Left cardiac atrium (tissue), 4 donors: ENCODE results near the gene SLC30A9. TPM values are rescaled to one million over a fixed set of nuclear protein-coding genes. Genes with fewer than 3 reads are reported as not detected.

Experiments
- ATAC-seq, 2 donors: fragments of 200-7000 bp; cut with Tn5 transposase; one replicate each; pipeline ENCODE4 v1.9.1; 2020; ENCODE audit warnings: mild to moderate bottlenecking in 2 of 2, moderate library complexity in 2 of 2
- DNase-seq: peaks from one replicate; pipeline ENCODE4 v3.0.0-alpha.2; 2020
- intact Hi-C, 2 donors: fragments of 100-400 bp; cut with DNase I; formaldehyde crosslinking; loops; one replicate each; pipeline versions ENCODE4 v1.14.1 to v1.15.1; 2022 to 2023
- long read RNA-seq: library from polyadenylated mRNA; unstranded; transcript quantifications from one replicate; pipeline ENCODE4 v2.0.0, GENCODE V29; 2021
- total RNA-seq, 2 donors: library from RNA; stranded (reverse); fragmentation: NEBNext Ultra II Directional; extraction: Animal tissue kit (Norgen Biotek cat#: 25700); gene quantifications; one replicate each; pipeline ENCODE4 v1.2.1, GENCODE V29; 2021
- donor health status: DM: no; HTN: yes; CAD: no.
- donor health status: DM: no; HTN: yes; CAD: no; lungs with severe emphysema.
- donor health status: DM: yes; HTN: yes; CAD: no.
- donor health status: Dilated cardiomyopathy.

Gene SLC30A9
- total RNA-seq = 10 to 100 TPM; 50.7 to 57.1 TPM
- long read RNA-seq, full-length matches to known transcripts = 104 of 123 reads
- long read RNA-seq, partial matches to known transcripts = 11 of 123 reads
- long read RNA-seq, other reads (novel, unspliced or antisense) = 8 of 123 reads

- intact Hi-C loops = no loop called here
- ATAC-seq (peak; percentile 99 to 100), DNase-seq (peak; percentile 96)
Observed at GRCh38 chr4:41990365-41991111, at the start of gene SLC30A9. Gene SLC30A9 (plus strand): TSS chr4:41990530. CDS start chr4:41990652, 122 bp downstream.

GRCh38 chr4:41940834-41941233 is 49.5 kb upstream of the SLC30A9 start:
- intact Hi-C loops = no loop called here
- ATAC-seq = no peak
- no peak for DNase-seq

- ATAC-seq (no peak), DNase-seq (no peak)
- intact Hi-C loops = no loop called here
Observed at GRCh38 chr4:41943506-41943905, 46.8 kb upstream of the SLC30A9 start.

- DNase-seq (no peak), ATAC-seq (no peak)
- intact Hi-C loops = no loop called here
Observed at GRCh38 chr4:41944089-41944488, 46.2 kb upstream of the SLC30A9 start.

GRCh38 chr4:41949531-41949930 is 40.8 kb upstream of the SLC30A9 start:
- ATAC-seq (no peak), DNase-seq (no peak)
- intact Hi-C loops = no loop called here

GRCh38 chr4:41957634-41958033 is 32.7 kb upstream of the SLC30A9 start:
- no peak for DNase-seq
- no peak for ATAC-seq
- intact Hi-C loops = no loop called here

GRCh38 chr4:41963105-41963504 is 27.2 kb upstream of the SLC30A9 start:
- ATAC-seq (no peak), DNase-seq (no peak)
- intact Hi-C loops = no loop called here

- intact Hi-C loops = no loop called here
- DNase-seq (no peak), ATAC-seq (no peak)
Observed at GRCh38 chr4:41964401-41964800, 25.9 kb upstream of the SLC30A9 start.

GRCh38 chr4:41967392-41967791 is 22.9 kb upstream of the SLC30A9 start:
- intact Hi-C loops = no loop called here
- DNase-seq (no peak), ATAC-seq (no peak)

- ATAC-seq (no peak), DNase-seq (no peak)
- intact Hi-C loops = no loop called here
Observed at GRCh38 chr4:41969671-41970070, 20.7 kb upstream of the SLC30A9 start.

GRCh38 chr4:41975341-41975740 is 15.0 kb upstream of the SLC30A9 start:
- intact Hi-C loops = no loop called here
- ATAC-seq (no peak), DNase-seq (no peak)

GRCh38 chr4:41976775-41977516 is 13.4 kb upstream of the SLC30A9 start:
- DNase-seq (no peak), ATAC-seq (no peak)
- intact Hi-C loops = no loop called here

- DNase-seq (no peak), ATAC-seq (no peak)
- intact Hi-C loops = no loop called here
Observed at GRCh38 chr4:41977709-41978108, 12.6 kb upstream of the SLC30A9 start.

GRCh38 chr4:41981456-41981855 is 8.9 kb upstream of the SLC30A9 start, which contains the start of gene DCAF4L1:
Gene DCAF4L1 (plus strand): TSS chr4:41981756. CDS start chr4:41981793, 37 bp downstream.
- DNase-seq (no peak), ATAC-seq (no peak)
- intact Hi-C loops = no loop called here

GRCh38 chr4:41982716-41983115 is 7.6 kb upstream of the SLC30A9 start:
- ATAC-seq = no peak
- no peak for DNase-seq
- intact Hi-C loops = no loop called here

GRCh38 chr4:41985151-41985550 is 5.2 kb upstream of the SLC30A9 start:
- no peak for DNase-seq
- no peak for ATAC-seq
- intact Hi-C loops = no loop called here

- ATAC-seq (peak; percentile 17 to 42), DNase-seq (no peak)
- intact Hi-C loops = no loop called here
Observed at GRCh38 chr4:41989994-41990364, 351 bp upstream of the SLC30A9 start.

- DNase-seq (no peak), ATAC-seq (no peak)
- intact Hi-C loops = no loop called here
Observed at GRCh38 chr4:41991916-41992767, 1.8 kb downstream of the SLC30A9 start.

GRCh38 chr4:41992967-41993857 is 2.9 kb downstream of the SLC30A9 start:
- intact Hi-C loops = no loop called here
- ATAC-seq (no peak), DNase-seq (no peak)
